ENCODE measurements around the gene RAB1A. TPM values are rescaled to one million over a fixed set of nuclear protein-coding genes. Genes with fewer than 3 reads are reported as not detected.

RAB1A gene
- total RNA-seq, 1 experiment from 2014 or later = 128 TPM

DNA sequence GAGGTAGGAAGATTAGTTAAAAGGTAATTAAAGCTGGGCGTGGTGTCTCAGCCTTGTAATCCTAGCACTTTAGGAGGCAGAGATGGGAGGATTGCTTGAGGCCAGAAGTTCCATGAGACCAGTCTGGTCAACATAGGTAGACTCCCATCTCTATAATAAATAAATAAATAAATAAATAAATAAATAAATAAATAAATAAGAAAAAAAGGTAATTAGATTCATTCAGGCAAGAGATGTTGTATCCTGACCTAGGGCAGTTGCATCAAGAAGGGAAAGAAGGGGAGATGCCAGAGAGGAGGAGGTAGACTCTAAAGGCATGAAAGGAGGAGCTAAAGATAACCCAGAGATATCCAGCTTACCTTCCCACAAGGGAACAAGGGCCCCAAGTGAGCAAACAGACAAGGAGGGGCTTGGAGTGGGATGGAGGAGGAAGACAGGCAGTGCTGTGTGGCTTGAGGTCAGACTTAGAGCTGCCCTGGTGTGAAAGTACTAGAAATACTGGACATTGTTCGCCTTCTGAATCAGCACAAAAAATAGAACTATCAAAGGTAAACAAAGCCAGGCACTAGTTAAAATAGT is 7.4 kb upstream of the RAB1A start:
- in situ Hi-C loops (cut with HindIII; ENCODE audit: low pct_unique_long_range_greater_than_20kb, low sequenced_read_pairs) (no loop called here), intact Hi-C loops (cut with micrococcal nuclease; ENCODE audit: unreplicated experiment) (no loop called here)
- no TSS peak for BruUV-seq (replicated peaks)
- Histone ChIP-seq H3K36me3 (ENCODE audit: control insufficient read depth, insufficient read depth, low read length) (no peaks in the 10 kb centered on the region), H3K9me3 (ENCODE audit: control insufficient read depth, insufficient read depth, low read depth, low read length) (no peaks in the 10 kb centered on the region), H3K4me1 (ENCODE audit: control insufficient read depth, insufficient read depth, low read length) (no peaks in the 10 kb centered on the region), H3K27me3 (ENCODE audit: control insufficient read depth, insufficient read depth, low read length) (no peaks in the 10 kb centered on the region), H3K4me3 (ENCODE audit: low read depth in 2 of 2, low read length in 2 of 2) (no peak overlapping the region), H3K27ac (ENCODE audit: low read length) (no peak overlapping the region)
- ChIA-PET CTCF (no interaction called here), POLR2A (no interaction called here)
- ATAC-seq = no peak
- no peak for DNase-seq (ENCODE audit: low read depth, low spot score)
- TF ChIP-seq, protein P1, sequence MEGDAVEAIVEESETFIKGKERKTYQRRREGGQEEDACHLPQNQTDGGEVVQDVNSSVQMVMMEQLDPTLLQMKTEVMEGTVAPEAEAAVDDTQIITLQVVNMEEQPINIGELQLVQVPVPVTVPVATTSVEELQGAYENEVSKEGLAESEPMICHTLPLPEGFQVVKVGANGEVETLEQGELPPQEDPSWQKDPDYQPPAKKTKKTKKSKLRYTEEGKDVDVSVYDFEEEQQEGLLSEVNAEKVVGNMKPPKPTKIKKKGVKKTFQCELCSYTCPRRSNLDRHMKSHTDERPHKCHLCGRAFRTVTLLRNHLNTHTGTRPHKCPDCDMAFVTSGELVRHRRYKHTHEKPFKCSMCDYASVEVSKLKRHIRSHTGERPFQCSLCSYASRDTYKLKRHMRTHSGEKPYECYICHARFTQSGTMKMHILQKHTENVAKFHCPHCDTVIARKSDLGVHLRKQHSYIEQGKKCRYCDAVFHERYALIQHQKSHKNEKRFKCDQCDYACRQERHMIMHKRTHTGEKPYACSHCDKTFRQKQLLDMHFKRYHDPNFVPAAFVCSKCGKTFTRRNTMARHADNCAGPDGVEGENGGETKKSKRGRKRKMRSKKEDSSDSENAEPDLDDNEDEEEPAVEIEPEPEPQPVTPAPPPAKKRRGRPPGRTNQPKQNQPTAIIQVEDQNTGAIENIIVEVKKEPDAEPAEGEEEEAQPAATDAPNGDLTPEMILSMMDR (IDR thresholded peaks at IDR 0.05) = no peak
- no peak for TF ChIP-seq POLR2AphosphoS5 (IDR thresholded peaks at IDR 0.05; ENCODE audit: low read depth, low read length)
- no peak for TF ChIP-seq SIN3A (IDR thresholded peaks at IDR 0.05; ENCODE audit: borderline replicate concordance, insufficient read depth, low read depth, low read length)
- no peak for TF ChIP-seq TCF7L2 (IDR thresholded peaks at IDR 0.05; ENCODE audit: low read depth, low read length)
- TF ChIP-seq, protein P2, sequence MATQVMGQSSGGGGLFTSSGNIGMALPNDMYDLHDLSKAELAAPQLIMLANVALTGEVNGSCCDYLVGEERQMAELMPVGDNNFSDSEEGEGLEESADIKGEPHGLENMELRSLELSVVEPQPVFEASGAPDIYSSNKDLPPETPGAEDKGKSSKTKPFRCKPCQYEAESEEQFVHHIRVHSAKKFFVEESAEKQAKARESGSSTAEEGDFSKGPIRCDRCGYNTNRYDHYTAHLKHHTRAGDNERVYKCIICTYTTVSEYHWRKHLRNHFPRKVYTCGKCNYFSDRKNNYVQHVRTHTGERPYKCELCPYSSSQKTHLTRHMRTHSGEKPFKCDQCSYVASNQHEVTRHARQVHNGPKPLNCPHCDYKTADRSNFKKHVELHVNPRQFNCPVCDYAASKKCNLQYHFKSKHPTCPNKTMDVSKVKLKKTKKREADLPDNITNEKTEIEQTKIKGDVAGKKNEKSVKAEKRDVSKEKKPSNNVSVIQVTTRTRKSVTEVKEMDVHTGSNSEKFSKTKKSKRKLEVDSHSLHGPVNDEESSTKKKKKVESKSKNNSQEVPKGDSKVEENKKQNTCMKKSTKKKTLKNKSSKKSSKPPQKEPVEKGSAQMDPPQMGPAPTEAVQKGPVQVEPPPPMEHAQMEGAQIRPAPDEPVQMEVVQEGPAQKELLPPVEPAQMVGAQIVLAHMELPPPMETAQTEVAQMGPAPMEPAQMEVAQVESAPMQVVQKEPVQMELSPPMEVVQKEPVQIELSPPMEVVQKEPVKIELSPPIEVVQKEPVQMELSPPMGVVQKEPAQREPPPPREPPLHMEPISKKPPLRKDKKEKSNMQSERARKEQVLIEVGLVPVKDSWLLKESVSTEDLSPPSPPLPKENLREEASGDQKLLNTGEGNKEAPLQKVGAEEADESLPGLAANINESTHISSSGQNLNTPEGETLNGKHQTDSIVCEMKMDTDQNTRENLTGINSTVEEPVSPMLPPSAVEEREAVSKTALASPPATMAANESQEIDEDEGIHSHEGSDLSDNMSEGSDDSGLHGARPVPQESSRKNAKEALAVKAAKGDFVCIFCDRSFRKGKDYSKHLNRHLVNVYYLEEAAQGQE (IDR thresholded peaks at IDR 0.05; ENCODE audit: insufficient read depth in 1 of 2, low read depth in 2 of 2, low read length in 1 of 2) = no peak

DNA sequence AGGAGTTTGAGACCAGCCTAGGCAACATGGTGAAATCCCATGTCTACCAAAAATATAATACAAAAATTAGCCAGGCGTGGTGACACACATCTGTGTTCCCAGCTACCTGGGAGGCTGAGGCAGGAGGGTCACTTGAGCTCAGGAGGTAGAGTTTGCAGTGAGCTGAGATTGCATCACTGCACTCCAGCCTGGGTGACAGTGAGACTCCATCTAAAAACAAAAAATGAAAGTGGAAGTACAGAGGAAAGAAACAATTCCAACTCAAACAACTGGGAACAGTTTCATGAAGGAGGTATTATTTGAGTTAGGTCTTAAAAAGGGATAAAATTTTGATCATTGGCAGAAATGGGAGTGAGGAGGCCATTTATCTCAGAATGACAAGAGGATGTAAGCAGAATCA is 6.3 kb upstream of the RAB1A start:
- H3K27me3 ChIP-seq (ENCODE audit: control insufficient read depth, insufficient read depth, low read length) = no peaks in the 10 kb centered on the region
- no peaks in the 10 kb centered on the region for H3K4me1 ChIP-seq (ENCODE audit: control insufficient read depth, insufficient read depth, low read length)
- no peaks in the 10 kb centered on the region for H3K36me3 ChIP-seq (ENCODE audit: control insufficient read depth, insufficient read depth, low read length)
- no peaks in the 10 kb centered on the region for H3K9me3 ChIP-seq (ENCODE audit: control insufficient read depth, insufficient read depth, low read depth, low read length)
- H3K4me3 ChIP-seq (ENCODE audit: low read depth in 2 of 2, low read length in 2 of 2) = no peak overlapping the region
- ChIA-PET POLR2A (no interaction called here), CTCF (no interaction called here)
- intact Hi-C loops (cut with micrococcal nuclease; ENCODE audit: unreplicated experiment) (no loop called here), in situ Hi-C loops (cut with HindIII; ENCODE audit: low pct_unique_long_range_greater_than_20kb, low sequenced_read_pairs) (no loop called here)
- no peak for ATAC-seq
- no peak overlapping the region for H3K27ac ChIP-seq (ENCODE audit: low read length)
- no peak for TF ChIP-seq SIN3A (IDR thresholded peaks at IDR 0.05; ENCODE audit: borderline replicate concordance, insufficient read depth, low read depth, low read length)
- TF ChIP-seq, protein P2 (IDR thresholded peaks at IDR 0.05; ENCODE audit: insufficient read depth in 1 of 2, low read depth in 2 of 2, low read length in 1 of 2) = no peak
- TF ChIP-seq TCF7L2 (IDR thresholded peaks at IDR 0.05; ENCODE audit: low read depth, low read length) = no peak
- TF ChIP-seq, protein P1 (IDR thresholded peaks at IDR 0.05) = no peak
- no peak for TF ChIP-seq POLR2AphosphoS5 (IDR thresholded peaks at IDR 0.05; ENCODE audit: low read depth, low read length)
- DNase-seq (ENCODE audit: low read depth, low spot score) = no peak
- BruUV-seq (replicated peaks) = no TSS peak

Measured in Panc1 (cell line).